Endodermal cell (in vitro differentiated cells): ENCODE measurements around the gene CDSN. TPM values are rescaled to one million over a fixed set of nuclear protein-coding genes. Genes with fewer than 3 reads are reported as not detected.

Source experiments
- DNase-seq: peaks from one replicate; pipeline ENCODE4 v3.0.0-alpha.2; 2017
- H3K27ac ChIP-seq: 2 replicates; pipeline ENCODE4 v1.5.1; 2013; ENCODE audit warnings: mild to moderate bottlenecking, low read depth, low read length, moderate library complexity
- H3K27me3 ChIP-seq: 2 replicates; pipeline ENCODE4 v1.6.1; 2013; ENCODE audit warnings: mild to moderate bottlenecking, low read length, moderate library complexity; ENCODE audit not compliant: insufficient read depth, control insufficient read depth, poor library complexity, severe bottlenecking
- H3K36me3 ChIP-seq: 2 replicates; pipeline ENCODE4 v1.7.0; 2013; ENCODE audit warnings: mild to moderate bottlenecking, low read length, moderate library complexity; ENCODE audit not compliant: control insufficient read depth, insufficient read depth
- H3K4me1 ChIP-seq: one replicate; pipeline ENCODE4 v1.7.0; 2013; ENCODE audit warnings: low read length; ENCODE audit not compliant: control insufficient read depth, insufficient read depth
- H3K4me3 ChIP-seq: 2 replicates; pipeline ENCODE4 v1.5.1; 2013; ENCODE audit warnings: mild to moderate bottlenecking, low read length, moderate library complexity
- H3K9ac ChIP-seq: 2 replicates; pipeline ENCODE4 v1.6.1; 2013; ENCODE audit warnings: mild to moderate bottlenecking, low read length, moderate library complexity; ENCODE audit not compliant: poor library complexity, severe bottlenecking; ENCODE audit errors: extremely low read depth
- H3K9me3 ChIP-seq: 2 replicates; pipeline ENCODE4 v1.6.1; 2013; ENCODE audit warnings: mild to moderate bottlenecking, low read length, moderate library complexity; ENCODE audit not compliant: control insufficient read depth
- H3K27ac Mint-ChIP-seq: 2 replicates; pipeline ENCODE4 v1.8.0; 2020; ENCODE audit warnings: mixed read lengths
- H3K27me3 Mint-ChIP-seq: 2 replicates; pipeline ENCODE4 v1.8.0; 2021; ENCODE audit warnings: mild to moderate bottlenecking, mixed read lengths; ENCODE audit not compliant: insufficient read depth
- H3K36me3 Mint-ChIP-seq: 2 replicates; pipeline ENCODE4 v1.8.0; 2020; ENCODE audit warnings: low read depth, mixed read lengths
- H3K4me1 Mint-ChIP-seq: 2 replicates; pipeline ENCODE4 v1.8.0; 2020; ENCODE audit warnings: mixed read lengths
- H3K4me3 Mint-ChIP-seq: 2 replicates; pipeline ENCODE4 v1.8.0; 2020; ENCODE audit warnings: mild to moderate bottlenecking, moderate library complexity, mixed read lengths
- H3K9me3 Mint-ChIP-seq: 2 replicates; pipeline ENCODE4 v1.8.0; 2020; ENCODE audit warnings: mild to moderate bottlenecking, mixed read lengths
- WGBS, 2 experiments: methylation state at CpG; one replicate each; pipeline versions ENCODE4 v1.1.5 to v1.1.7; 2013; ENCODE audit warnings: missing lambda C conversion rate in 2 of 2, mixed read lengths in 1 of 2; ENCODE audit not compliant: insufficient coverage in 1 of 2, insufficient read length in 1 of 2; 5-methylcytosine and 5-hydroxymethylcytosine counted together
- total RNA-seq, 2 donors: library from RNA; stranded (reverse); fragmentation: NEBNext Ultra II Directional in 1 of 2; extraction: Animal tissue kit (Norgen Biotek cat#: 25700) in 1 of 2; gene quantifications; 2 replicates in 1 of 2; 3 replicates in 1 of 2; pipeline ENCODE4 v1.2.1, GENCODE V29; 2021
- TF ChIP-seq, protein P1 (sequence below): fragments of 200-600 bp; sonication (generic); conservative IDR thresholded peaks from 2 replicates; pipeline ENCODE4 v1.5.0; 2021; ENCODE audit warnings: antibody characterized with exemption, mild to moderate bottlenecking

CDSN gene
- total RNA-seq, 2 donors from 2014 or later, result not detected

GRCh38 chr6:31115941-31116560 is 4.2 kb downstream of the CDSN start:
- Mint-ChIP-seq H3K4me1 (peaks cover 18% of the 10 kb centered on the region), H3K4me3 (no peak overlapping the region), H3K27ac (no peak overlapping the region), H3K9me3 (no peaks in the 10 kb centered on the region), H3K36me3 (no peaks in the 10 kb centered on the region), H3K27me3 (peaks cover 15% of the 10 kb centered on the region)
- no peak for DNase-seq
- WGBS, 2 experiments, result 92 to 98% methylated on average over 9 to 12 of the region's 12 CpGs
- TF ChIP-seq, protein P1, sequence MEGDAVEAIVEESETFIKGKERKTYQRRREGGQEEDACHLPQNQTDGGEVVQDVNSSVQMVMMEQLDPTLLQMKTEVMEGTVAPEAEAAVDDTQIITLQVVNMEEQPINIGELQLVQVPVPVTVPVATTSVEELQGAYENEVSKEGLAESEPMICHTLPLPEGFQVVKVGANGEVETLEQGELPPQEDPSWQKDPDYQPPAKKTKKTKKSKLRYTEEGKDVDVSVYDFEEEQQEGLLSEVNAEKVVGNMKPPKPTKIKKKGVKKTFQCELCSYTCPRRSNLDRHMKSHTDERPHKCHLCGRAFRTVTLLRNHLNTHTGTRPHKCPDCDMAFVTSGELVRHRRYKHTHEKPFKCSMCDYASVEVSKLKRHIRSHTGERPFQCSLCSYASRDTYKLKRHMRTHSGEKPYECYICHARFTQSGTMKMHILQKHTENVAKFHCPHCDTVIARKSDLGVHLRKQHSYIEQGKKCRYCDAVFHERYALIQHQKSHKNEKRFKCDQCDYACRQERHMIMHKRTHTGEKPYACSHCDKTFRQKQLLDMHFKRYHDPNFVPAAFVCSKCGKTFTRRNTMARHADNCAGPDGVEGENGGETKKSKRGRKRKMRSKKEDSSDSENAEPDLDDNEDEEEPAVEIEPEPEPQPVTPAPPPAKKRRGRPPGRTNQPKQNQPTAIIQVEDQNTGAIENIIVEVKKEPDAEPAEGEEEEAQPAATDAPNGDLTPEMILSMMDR, result no peak
- Histone ChIP-seq H3K4me1 (peaks cover 9% of the 10 kb centered on the region), H3K9me3 (no peaks in the 10 kb centered on the region), H3K27me3 (no peaks in the 10 kb centered on the region), H3K4me3 (no peak overlapping the region), H3K36me3 (no peaks in the 10 kb centered on the region), H3K9ac (no peak overlapping the region), H3K27ac (no peak overlapping the region)

GRCh38 chr6:31114970-31115849 is 5.0 kb downstream of the CDSN start:
- Mint-ChIP-seq H3K27ac (peak overlapping the region; percentile 9), H3K4me1 (peaks cover 26% of the 10 kb centered on the region), H3K27me3 (peaks cover 15% of the 10 kb centered on the region)

DNA sequence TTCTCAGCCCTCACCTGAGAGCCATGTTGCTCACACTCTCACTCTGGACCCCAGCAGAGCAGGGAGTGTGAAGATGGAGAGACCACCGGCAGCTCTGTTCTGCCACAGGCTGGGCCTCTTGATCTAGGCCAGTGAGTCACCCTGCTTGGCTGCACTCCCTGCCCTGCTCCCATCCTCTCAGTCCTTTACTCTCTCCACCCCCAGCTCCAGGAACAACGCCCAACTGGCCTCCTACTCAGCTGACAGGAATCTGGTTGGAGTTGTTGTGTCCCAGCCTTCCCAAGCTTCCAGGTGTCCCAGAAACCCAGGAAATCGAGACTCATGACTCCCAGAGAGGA is 5.7 kb downstream of the CDSN start, which contains the start of gene PSORS1C1:
Gene PSORS1C1, plus strand, starts transcription at position 260 of the 338 bp plus-strand sequence. CDS start 14,833 bp downstream, outside the sequence.
- Mint-ChIP-seq H3K4me3 (no peak within 1 kb of the TSS), H3K36me3 (no peaks in the 10 kb centered on the region), H3K9me3 (no peaks in the 10 kb centered on the region), H3K27ac (peak within 1 kb of the TSS; percentile 9), H3K4me1 (peaks cover 32% of the 10 kb centered on the region), H3K27me3 (peaks cover 18% of the 10 kb centered on the region)
- Histone ChIP-seq H3K4me3 (no peak within 1 kb of the TSS), H3K36me3 (no peaks in the 10 kb centered on the region), H3K9ac (no peak within 1 kb of the TSS), H3K9me3 (no peaks in the 10 kb centered on the region), H3K4me1 (peaks cover 9% of the 10 kb centered on the region), H3K27me3 (no peaks in the 10 kb centered on the region), H3K27ac (no peak within 1 kb of the TSS)
- peak; percentile 80 for DNase-seq
- TF ChIP-seq, protein P1, result no peak
- 62 to 67% methylated on average over 1 to 3 of the region's 3 CpGs for WGBS, 2 experiments

More at GRCh38 chr6:31114970-31115849, 5.0 kb downstream of the CDSN start:
- no peaks in the 10 kb centered on the region for H3K36me3 ChIP-seq
- Mint-ChIP-seq H3K4me3 (no peak overlapping the region), H3K9me3 (no peaks in the 10 kb centered on the region), H3K36me3 (no peaks in the 10 kb centered on the region)
- DNase-seq, result no peak
- H3K9ac ChIP-seq, result no peak overlapping the region
- no peaks in the 10 kb centered on the region for H3K27me3 ChIP-seq
- WGBS, 2 experiments, result 83 to 96% methylated on average over 5 to 9 of the region's 9 CpGs
- H3K4me1 ChIP-seq, result peaks cover 9% of the 10 kb centered on the region
- no peak overlapping the region for H3K27ac ChIP-seq
- TF ChIP-seq, protein P1, result peak; percentile 60
- no peaks in the 10 kb centered on the region for H3K9me3 ChIP-seq
- no peak overlapping the region for H3K4me3 ChIP-seq
